Activated CD4-positive, CD25-positive, alpha-beta regulatory T cell treated with anti-CD3 and anti-CD28 coated beads, Interleukin-2, amount 50 U/mL, for 72 hours (primary cell): ENCODE measurements around the gene TNPO2.
"Not testable (repeated sequence)": the region's sequence is repeated elsewhere in the genome, so short reads cannot be mapped to it uniquely, and the experiment has no call there.

Experiments used
- DNase-seq: peaks from one replicate; pipeline ENCODE4 v3.0.0; 2021

TNPO2 gene

GRCh38 chr19:12736995-12737834, 13.5 kb upstream of the TNPO2 start, which contains the start of gene GET3:
TSS of gene GET3 (plus strand) at chr19:12737497. CDS start at chr19:12737506, 9 bp downstream.
- DNase-seq: peak; percentile 77

- DNase-seq: peak; percentile 41
Measured at GRCh38 chr19:12733369-12734214, 9.9 kb upstream of the TNPO2 start.

GRCh38 chr19:12731337-12731736, 7.6 kb upstream of the TNPO2 start:
- no peak for DNase-seq

GRCh38 chr19:12730064-12730463, 6.3 kb upstream of the TNPO2 start:
- no peak for DNase-seq

GRCh38 chr19:12727745-12728433, 4.2 kb upstream of the TNPO2 start:
- no peak for DNase-seq

GRCh38 chr19:12726988-12727316, 3.2 kb upstream of the TNPO2 start:
- DNase-seq: no peak

- DNase-seq: not testable (repeated sequence)
Measured at GRCh38 chr19:12725612-12726011, 1.9 kb upstream of the TNPO2 start.

- no peak for DNase-seq
Measured at GRCh38 chr19:12723381-12723640, 421 bp downstream of the TNPO2 start.

GRCh38 chr19:12722566-12723380, 959 bp downstream of the TNPO2 start:
- DNase-seq: peak; percentile 87

- peak; percentile 60 for DNase-seq
Measured at GRCh38 chr19:12721656-12722565, 1.8 kb downstream of the TNPO2 start.

GRCh38 chr19:12720851-12721655, 2.7 kb downstream of the TNPO2 start:
- no peak for DNase-seq

- no peak for DNase-seq
Measured at GRCh38 chr19:12720296-12720695, 3.4 kb downstream of the TNPO2 start.

- DNase-seq: no peak
Measured at GRCh38 chr19:12715929-12716328, 7.8 kb downstream of the TNPO2 start.

GRCh38 chr19:12715102-12715501, 8.6 kb downstream of the TNPO2 start:
- no peak for DNase-seq

GRCh38 chr19:12713304-12713703, 10.4 kb downstream of the TNPO2 start:
- DNase-seq: not testable (repeated sequence)

GRCh38 chr19:12712077-12712476, 11.7 kb downstream of the TNPO2 start:
- DNase-seq: not testable (repeated sequence)

GRCh38 chr19:12711187-12711586, 12.5 kb downstream of the TNPO2 start:
- no peak for DNase-seq

- no peak for DNase-seq
Measured at GRCh38 chr19:12708641-12709040, 15.1 kb downstream of the TNPO2 start.

- no peak for DNase-seq
Measured at GRCh38 chr19:12706332-12706718, 17.4 kb downstream of the TNPO2 start.

GRCh38 chr19:12705654-12706331, 17.9 kb downstream of the TNPO2 start:
- DNase-seq: no peak
